GM06990 (cell line): ENCODE results near the gene PPP4C.

ENCODE experiments used
- DNase-seq: peaks from one replicate; pipeline ENCODE4 v3.0.0-alpha.2; 2011; ENCODE audit not compliant: insufficient read length; ENCODE audit errors: extremely low read depth
- H3K27me3 ChIP-seq: replicated peaks from 2 replicates; pipeline ENCODE4 v1.6.0; 2011; ENCODE audit warnings: low read length; ENCODE audit not compliant: control insufficient read depth, insufficient read depth
- H3K36me3 ChIP-seq: 2 replicates; pipeline ENCODE4 v1.5.1; 2011; ENCODE audit warnings: low read length; ENCODE audit not compliant: control insufficient read depth, insufficient read depth
- H3K4me3 ChIP-seq: replicated peaks from 2 replicates; pipeline ENCODE4 v1.5.1; 2011; ENCODE audit warnings: low read depth, mild to moderate bottlenecking, control low read depth, low read length
- TF ChIP-seq, protein P1 (sequence below): IDR thresholded peaks from 2 replicates; pipeline ENCODE4 v1.5.1; 2011; ENCODE audit warnings: low read length, control low read depth, mild to moderate bottlenecking, inconsistent platforms; ENCODE audit not compliant: insufficient read depth, poor library complexity, severe bottlenecking

The PPP4C gene

DNA sequence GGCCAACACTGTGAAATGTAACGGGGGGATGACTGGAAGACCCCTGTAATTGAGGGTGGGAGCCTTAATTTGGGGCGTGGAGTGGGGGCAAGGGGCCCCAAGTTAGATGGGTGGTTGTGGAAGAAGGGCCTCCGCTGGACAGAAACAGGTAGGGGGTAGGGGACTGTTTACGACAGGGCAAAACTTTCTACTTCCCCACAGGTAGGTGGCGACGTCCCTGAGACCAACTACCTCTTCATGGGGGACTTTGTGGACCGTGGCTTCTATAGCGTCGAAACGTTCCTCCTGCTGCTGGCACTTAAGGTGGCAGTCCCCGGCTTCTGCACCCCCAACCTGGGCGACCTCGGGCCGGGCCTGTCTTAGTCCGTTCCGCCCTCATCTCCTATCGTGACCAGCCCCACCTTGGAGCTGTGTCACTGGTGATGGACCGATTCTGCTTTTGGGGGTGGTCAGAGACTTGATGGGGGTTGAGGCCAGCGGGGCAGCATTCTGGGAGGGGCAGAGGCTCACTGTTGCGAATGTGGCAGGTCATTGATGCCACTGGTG lies 6.8 kb downstream of the PPP4C start:
- peaks cover 54% of the 10 kb centered on the region for H3K36me3 ChIP-seq
- no peaks in the 10 kb centered on the region for H3K27me3 ChIP-seq
- TF ChIP-seq, protein P1, sequence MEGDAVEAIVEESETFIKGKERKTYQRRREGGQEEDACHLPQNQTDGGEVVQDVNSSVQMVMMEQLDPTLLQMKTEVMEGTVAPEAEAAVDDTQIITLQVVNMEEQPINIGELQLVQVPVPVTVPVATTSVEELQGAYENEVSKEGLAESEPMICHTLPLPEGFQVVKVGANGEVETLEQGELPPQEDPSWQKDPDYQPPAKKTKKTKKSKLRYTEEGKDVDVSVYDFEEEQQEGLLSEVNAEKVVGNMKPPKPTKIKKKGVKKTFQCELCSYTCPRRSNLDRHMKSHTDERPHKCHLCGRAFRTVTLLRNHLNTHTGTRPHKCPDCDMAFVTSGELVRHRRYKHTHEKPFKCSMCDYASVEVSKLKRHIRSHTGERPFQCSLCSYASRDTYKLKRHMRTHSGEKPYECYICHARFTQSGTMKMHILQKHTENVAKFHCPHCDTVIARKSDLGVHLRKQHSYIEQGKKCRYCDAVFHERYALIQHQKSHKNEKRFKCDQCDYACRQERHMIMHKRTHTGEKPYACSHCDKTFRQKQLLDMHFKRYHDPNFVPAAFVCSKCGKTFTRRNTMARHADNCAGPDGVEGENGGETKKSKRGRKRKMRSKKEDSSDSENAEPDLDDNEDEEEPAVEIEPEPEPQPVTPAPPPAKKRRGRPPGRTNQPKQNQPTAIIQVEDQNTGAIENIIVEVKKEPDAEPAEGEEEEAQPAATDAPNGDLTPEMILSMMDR = peak; percentile 22
- H3K4me3 ChIP-seq = no peak overlapping the region
- no peak for DNase-seq

DNA sequence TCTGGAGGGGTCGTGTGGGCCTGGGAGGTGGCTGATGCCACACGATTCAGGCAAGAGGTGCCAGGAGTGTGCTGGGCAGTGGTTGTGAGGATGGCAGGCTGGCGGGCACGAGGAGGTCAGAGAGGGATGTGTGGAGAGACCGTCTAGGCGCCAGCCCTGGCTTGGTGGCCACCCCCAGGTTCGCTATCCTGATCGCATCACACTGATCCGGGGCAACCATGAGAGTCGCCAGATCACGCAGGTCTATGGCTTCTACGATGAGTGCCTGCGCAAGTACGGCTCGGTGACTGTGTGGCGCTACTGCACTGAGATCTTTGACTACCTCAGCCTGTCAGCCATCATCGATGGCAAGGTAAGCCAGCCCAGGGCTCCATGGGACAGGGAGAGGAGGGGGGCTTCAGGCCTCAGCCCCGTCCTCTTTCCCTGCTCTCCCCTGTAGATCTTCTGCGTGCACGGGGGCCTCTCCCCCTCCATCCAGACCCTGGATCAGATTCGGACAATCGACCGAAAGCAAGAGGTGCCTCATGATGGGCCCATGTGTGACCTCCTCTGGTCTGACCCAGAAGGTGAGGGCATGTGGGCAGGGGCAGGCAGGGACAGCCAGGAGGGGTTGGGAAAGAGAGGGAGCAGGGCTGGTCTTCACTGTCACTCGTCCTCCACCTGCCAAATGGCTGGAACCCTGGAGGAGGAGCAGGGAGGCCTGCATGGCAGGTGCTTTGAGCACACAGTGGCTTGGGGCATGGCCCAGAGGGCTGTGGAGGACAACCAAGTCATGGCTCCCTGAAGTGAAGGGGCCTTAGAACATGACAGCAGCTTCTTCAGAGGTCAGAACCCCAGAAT lies 7.6 kb downstream of the PPP4C start:
- DNase-seq = no peak
- H3K27me3 ChIP-seq = no peaks in the 10 kb centered on the region
- TF ChIP-seq, protein P1 = no peak
- peaks cover 51% of the 10 kb centered on the region for H3K36me3 ChIP-seq
- H3K4me3 ChIP-seq = no peak overlapping the region

DNA sequence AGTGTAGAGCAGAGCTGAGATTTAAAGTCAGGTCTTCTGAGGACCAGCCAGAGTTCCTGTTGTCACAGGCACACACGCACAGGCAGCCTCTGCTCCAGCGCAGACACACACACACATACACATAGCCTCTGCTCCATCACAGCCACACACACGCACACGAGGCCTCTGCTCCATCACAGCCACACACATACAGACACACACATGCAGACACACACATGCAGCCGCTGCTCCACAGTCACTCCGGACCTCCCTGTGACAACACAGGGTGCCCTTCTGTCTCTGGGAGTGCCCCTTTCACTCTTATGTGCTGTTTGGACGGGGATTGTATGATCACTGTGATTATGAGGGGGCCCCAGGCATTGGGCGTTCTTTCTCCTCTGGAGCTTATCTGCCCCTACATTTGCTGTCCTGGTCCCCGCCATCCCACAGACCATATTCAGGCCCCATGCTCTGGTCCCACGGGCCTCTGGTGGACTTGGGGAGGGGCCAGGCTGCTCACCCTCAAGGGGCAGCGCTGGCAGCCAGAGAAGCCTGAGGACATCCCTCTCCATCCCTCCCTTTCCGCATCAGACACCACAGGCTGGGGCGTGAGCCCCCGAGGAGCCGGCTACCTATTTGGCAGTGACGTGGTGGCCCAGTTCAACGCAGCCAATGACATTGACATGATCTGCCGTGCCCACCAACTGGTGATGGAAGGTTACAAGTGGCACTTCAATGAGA lies 8.5 kb downstream of the PPP4C start:
- Histone ChIP-seq H3K36me3 (peaks cover 45% of the 10 kb centered on the region), H3K27me3 (no peaks in the 10 kb centered on the region), H3K4me3 (no peak overlapping the region)
- DNase-seq = no peak
- TF ChIP-seq, protein P1 = no peak

GRCh38 chr16:30084816-30085159 lies 9.0 kb downstream of the PPP4C start:
- Histone ChIP-seq H3K27me3 (no peaks in the 10 kb centered on the region), H3K36me3 (peaks cover 40% of the 10 kb centered on the region), H3K4me3 (no peak overlapping the region)
- TF ChIP-seq, protein P1 = no peak
- DNase-seq = no peak

- peaks cover 39% of the 10 kb centered on the region for H3K36me3 ChIP-seq
- TF ChIP-seq, protein P1 = no peak
Observed at GRCh38 chr16:30085247-30085646, 9.5 kb downstream of the PPP4C start.

More at GRCh38 chr16:30085247-30085646, 9.5 kb downstream of the PPP4C start:
- no peak for DNase-seq
- no peak overlapping the region for H3K4me3 ChIP-seq
- H3K27me3 ChIP-seq = no peaks in the 10 kb centered on the region
